Dermis microvascular lymphatic vessel endothelial cell (primary cell): Measurements from ENCODE around the gene ETS1. TPM values are rescaled to one million over a fixed set of nuclear protein-coding genes. Genes with fewer than 3 reads are reported as not detected.

ENCODE experiments used
- DNase-seq, 2 donors: peaks; one replicate each; pipeline versions ENCODE4 v3.0.0 to v3.0.0-alpha.2; 2010; ENCODE audit warnings: low read depth in 2 of 2
- total RNA-seq: library from RNA; depleted of rRNA; stranded (reverse); fragments of >200 nt; gene quantifications from 2 replicates; pipeline ENCODE4 v1.2.1, GENCODE V29; 2014

The ETS1 gene
- total RNA-seq, 1 donor from 2014 or later: 81.3 TPM

- no peak for DNase-seq
These were observed 66.3 kb downstream of the ETS1 start for GRCh38 chr11:128520888-128521681.

DNA sequence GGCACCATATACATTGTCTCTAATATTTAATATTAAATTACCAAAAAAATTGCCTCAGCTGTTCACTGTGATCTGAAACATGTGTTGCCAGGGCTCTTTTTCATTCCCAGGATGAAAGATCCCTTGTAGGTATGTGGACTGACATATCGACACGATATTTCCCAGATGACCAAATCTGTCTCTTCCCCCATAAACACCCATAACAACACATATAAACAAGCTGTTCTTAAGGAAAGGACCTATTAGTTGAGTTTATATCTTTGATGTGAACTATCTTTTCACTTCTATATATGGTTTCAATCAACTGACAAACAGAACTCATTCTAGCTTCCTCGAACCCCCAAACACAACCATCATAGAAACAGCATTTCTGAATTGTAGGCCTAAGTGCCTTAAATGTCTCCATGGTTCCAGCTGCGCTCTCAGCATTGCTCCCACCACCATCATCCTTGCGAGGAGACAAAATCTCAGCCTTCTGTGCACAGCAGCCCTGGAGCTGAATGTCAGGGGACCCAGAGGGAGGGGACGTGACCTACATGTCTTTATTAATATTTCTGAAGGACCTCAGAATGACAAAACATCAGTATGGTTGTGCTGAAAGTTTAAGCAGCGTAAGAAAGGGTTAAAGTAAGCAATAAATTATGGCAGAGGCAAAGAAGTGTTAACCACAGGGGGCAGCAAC lies 67.0 kb downstream of the ETS1 start:
- peak in 1 of 2 donors; percentile 43 for DNase-seq

GRCh38 chr11:128519338-128519737 lies 68.0 kb downstream of the ETS1 start:
- no peak for DNase-seq

GRCh38 chr11:128518493-128519207 lies 68.7 kb downstream of the ETS1 start:
- DNase-seq: no peak

- DNase-seq: no peak
These were observed 69.7 kb downstream of the ETS1 start for GRCh38 chr11:128517451-128518230.

DNA sequence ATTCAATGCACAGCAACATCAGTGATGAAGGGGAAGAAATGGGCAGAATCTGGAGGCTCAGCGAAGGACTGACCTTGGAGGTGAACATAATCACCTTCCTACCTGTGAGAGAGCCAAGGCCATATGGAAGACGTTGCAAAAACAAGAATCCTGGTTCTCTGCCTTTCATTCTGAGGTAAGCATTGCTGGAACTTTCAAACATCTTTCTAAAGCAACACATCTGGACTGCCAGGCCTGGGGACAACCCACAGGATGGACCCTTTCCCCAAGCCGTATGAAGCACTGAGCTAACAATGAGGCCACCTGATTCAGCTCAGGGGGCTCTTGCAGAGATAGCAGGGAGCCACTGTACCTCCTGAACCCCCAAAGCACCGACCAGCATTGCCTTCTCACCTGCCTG lies 70.5 kb downstream of the ETS1 start:
- no peak for DNase-seq

GRCh38 chr11:128515826-128516778 lies 71.3 kb downstream of the ETS1 start:
- no peak for DNase-seq

- no peak for DNase-seq
These were observed 72.3 kb downstream of the ETS1 start for GRCh38 chr11:128515086-128515485.

DNA sequence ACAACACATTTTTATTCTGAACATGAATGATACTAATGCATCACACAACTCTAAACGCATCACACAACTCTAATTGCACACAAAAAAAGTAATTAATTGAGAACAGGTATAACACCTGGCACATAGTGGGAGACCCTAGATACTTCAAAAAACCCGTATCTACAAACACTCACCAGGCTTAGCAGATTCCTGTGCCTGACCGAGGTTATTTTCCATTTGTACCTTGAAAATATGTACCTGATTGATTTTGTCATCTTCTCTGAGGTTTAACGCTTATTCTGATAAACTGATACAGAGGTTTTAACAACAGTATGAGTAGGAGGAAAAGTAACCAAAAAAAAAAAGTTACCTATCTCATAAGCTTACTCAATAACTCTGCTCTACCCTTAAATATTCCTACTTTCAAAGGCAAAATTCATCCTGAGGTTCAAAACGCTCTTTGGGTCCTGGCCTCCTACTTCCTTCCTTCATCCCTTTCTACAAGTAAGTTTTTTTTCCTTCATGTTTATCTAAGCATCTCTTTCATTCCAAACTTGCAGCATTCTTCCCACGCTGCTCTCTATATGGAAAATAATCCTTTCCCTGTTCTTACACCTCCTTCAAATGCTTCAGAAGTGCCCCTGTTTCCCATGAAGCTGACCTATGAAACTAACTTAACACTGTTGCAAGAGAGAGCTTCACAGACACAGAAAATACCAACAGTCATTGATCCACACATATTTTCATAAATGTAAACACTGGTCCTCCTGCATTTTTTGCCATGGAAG lies 73.3 kb downstream of the ETS1 start:
- no peak for DNase-seq

DNA sequence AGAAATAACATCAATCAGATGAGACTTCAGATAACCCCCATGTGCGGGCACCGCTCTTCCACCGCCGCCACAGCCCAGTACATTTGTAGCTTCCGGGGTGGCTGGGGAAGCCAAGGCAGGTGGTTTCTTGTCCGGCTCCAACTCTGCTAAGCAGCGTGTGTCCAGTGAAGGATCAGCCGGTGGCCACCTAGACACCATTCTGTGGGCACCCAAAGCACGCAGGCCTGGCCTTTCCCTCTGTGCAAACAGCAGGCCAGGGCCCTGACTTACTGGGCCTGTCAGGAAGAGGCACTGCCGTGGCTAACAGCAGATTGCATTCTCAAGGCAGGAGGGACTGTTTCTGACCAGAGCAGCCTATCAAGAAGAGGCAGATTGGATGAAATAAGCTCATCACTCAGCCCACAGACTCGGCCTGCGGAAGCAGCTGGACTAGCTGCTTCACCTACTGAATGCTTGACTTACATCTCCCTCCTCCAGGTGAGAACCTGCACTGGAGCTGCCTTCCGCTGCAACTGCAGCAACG lies 74.8 kb downstream of the ETS1 start:
- DNase-seq: no peak

GRCh38 chr11:128511712-128512111 lies 75.6 kb downstream of the ETS1 start:
- no peak for DNase-seq

DNA sequence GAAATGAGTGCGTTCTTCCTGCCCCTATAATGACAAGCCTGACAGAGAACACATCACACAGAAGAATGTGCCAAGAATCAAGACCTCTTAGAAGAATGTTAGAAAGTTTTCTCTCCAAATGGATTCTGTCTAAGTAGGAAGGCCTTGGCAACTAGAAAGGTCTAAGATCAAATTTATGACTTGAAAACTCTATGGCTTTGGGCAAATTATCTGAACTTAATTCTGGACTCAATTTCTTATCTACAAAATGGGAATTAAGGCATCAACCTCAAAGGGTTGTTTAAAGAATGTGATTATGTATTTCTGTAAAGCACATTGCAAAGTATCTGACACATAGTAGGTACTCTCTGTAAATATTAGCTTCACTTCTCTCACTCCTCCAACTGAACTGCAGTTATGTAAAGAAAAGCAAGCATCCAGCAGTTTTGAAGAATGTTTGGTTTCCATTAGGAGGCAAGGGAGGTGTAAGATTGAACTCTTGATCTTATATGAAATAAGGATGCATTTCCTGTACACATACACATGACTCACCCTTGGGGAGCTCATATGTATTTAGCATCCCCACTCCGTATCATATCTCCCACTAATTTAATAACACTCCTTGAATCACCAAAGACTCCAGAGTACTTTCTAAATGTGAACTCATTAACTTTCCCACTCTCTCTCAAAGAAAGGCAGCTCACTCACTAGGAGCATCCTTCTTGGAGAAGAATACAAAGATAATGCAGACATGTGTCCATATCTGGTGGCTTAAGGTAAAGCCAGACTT lies 77.6 kb downstream of the ETS1 start:
- DNase-seq: peak in 1 of 2 donors; percentile 42

GRCh38 chr11:128508770-128509510 lies 78.4 kb downstream of the ETS1 start:
- DNase-seq: no peak

- no peak for DNase-seq
These were observed 79.4 kb downstream of the ETS1 start for GRCh38 chr11:128507936-128508335.

DNA sequence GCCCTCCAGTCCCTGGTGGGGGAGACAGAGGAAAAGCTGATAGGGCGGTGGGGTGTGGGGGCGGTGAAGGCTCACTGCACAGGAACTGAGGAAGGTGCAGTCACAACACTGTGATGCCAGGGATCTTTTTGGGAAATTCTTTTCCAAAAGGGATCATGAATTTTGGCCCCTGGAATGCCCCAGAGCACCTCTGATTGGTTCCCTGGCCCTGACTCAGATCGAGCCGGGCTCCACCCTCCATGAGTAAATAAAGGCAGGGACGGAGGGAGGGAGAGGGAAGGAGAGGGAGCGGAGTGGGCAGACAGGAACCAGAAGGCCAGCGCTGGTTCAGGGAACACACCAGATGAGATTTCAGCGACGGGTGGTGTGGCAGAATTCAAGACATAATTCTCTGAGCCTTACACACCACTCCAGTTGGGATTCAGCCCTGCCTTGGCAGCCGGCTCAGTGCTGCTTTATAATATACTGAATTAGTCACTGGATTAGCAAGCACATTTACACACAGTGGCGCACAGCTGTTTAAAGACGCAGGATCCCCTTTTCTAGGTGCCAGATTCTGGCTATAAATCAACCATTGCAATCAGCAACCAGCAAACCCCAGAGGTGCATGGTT lies 80.3 kb downstream of the ETS1 start:
- DNase-seq: peak in 1 of 2 donors; percentile 83

- DNase-seq: no peak
These were observed 81.0 kb downstream of the ETS1 start for GRCh38 chr11:128506356-128506755.

GRCh38 chr11:128505449-128506065 lies 81.8 kb downstream of the ETS1 start:
- DNase-seq: no peak
